Muscle layer of colon (tissue), 2 donors: ENCODE measurements around the gene NPAS2.

ENCODE experiments used
- H3K27ac ChIP-seq: one replicate; pipeline ENCODE4 v1.7.0; 2013; ENCODE audit warnings: low read depth, mild to moderate bottlenecking, low read length, moderate library complexity
- H3K27me3 ChIP-seq, 2 donors: one replicate each; pipeline ENCODE4 v1.7.0; 2013; ENCODE audit warnings: low read length in 2 of 2, mild to moderate bottlenecking in 2 of 2; ENCODE audit not compliant: insufficient read depth in 2 of 2, control insufficient read depth in 1 of 2
- H3K36me3 ChIP-seq: one replicate; pipeline ENCODE4 v1.7.0; 2013; ENCODE audit warnings: mild to moderate bottlenecking, low read length; ENCODE audit not compliant: insufficient read depth
- H3K4me1 ChIP-seq: one replicate; pipeline ENCODE4 v1.7.0; 2013; ENCODE audit warnings: mild to moderate bottlenecking, low read length; ENCODE audit not compliant: insufficient read depth
- H3K4me3 ChIP-seq, 2 donors: one replicate each; pipeline ENCODE4 v1.7.0; 2013; ENCODE audit warnings: low read length in 2 of 2, low read depth in 1 of 2, mild to moderate bottlenecking in 1 of 2, moderate library complexity in 1 of 2
- H3K9ac ChIP-seq: one replicate; pipeline ENCODE4 v1.7.0; 2013; ENCODE audit warnings: low read length
- H3K9me3 ChIP-seq: one replicate; pipeline ENCODE4 v1.7.0; 2013; ENCODE audit warnings: mild to moderate bottlenecking, low read length
- donor health status: abdominal sarcoma.
- donor health status: Adenocarcinoma of cecum.

The NPAS2 gene

GRCh38 chr2:100983201-100983600, 163.3 kb downstream of the NPAS2 start:
- H3K36me3 ChIP-seq = peaks cover 8% of the 10 kb centered on the region
- H3K27ac ChIP-seq = no peak overlapping the region
- H3K9ac ChIP-seq = no peak overlapping the region
- H3K4me3 ChIP-seq = no peak overlapping the region
- no peaks in the 10 kb centered on the region for H3K9me3 ChIP-seq
- no peaks in the 10 kb centered on the region for H3K4me1 ChIP-seq
- no peaks in the 10 kb centered on the region for H3K27me3 ChIP-seq

- no peaks in the 10 kb centered on the region for H3K9me3 ChIP-seq
- no peaks in the 10 kb centered on the region for H3K4me1 ChIP-seq
- H3K9ac ChIP-seq = no peak overlapping the region
- H3K4me3 ChIP-seq = no peak overlapping the region
- H3K27me3 ChIP-seq = no peaks in the 10 kb centered on the region
- no peak overlapping the region for H3K27ac ChIP-seq
- H3K36me3 ChIP-seq = peaks cover 10% of the 10 kb centered on the region
These were observed 163.9 kb downstream of the NPAS2 start for GRCh38 chr2:100983684-100984310.

GRCh38 chr2:100984892-100985307, 165.0 kb downstream of the NPAS2 start:
- H3K9me3 ChIP-seq = no peaks in the 10 kb centered on the region
- H3K4me1 ChIP-seq = no peaks in the 10 kb centered on the region
- no peak overlapping the region for H3K9ac ChIP-seq
- H3K27ac ChIP-seq = no peak overlapping the region
- no peak overlapping the region for H3K4me3 ChIP-seq
- H3K27me3 ChIP-seq = no peaks in the 10 kb centered on the region
- peaks cover 10% of the 10 kb centered on the region for H3K36me3 ChIP-seq

GRCh38 chr2:100986157-100986556, 166.2 kb downstream of the NPAS2 start:
- Histone ChIP-seq H3K4me3 (no peak overlapping the region), H3K9me3 (no peaks in the 10 kb centered on the region), H3K4me1 (no peaks in the 10 kb centered on the region), H3K9ac (no peak overlapping the region), H3K27me3 (no peaks in the 10 kb centered on the region), H3K27ac (no peak overlapping the region), H3K36me3 (peaks cover 10% of the 10 kb centered on the region)

GRCh38 chr2:100987536-100987935, 167.6 kb downstream of the NPAS2 start:
- no peaks in the 10 kb centered on the region for H3K9me3 ChIP-seq
- no peaks in the 10 kb centered on the region for H3K4me1 ChIP-seq
- H3K27ac ChIP-seq = no peak overlapping the region
- no peaks in the 10 kb centered on the region for H3K27me3 ChIP-seq
- no peak overlapping the region for H3K9ac ChIP-seq
- H3K36me3 ChIP-seq = peaks cover 9% of the 10 kb centered on the region
- no peak overlapping the region for H3K4me3 ChIP-seq

GRCh38 chr2:100987974-100988373, 168.0 kb downstream of the NPAS2 start:
- Histone ChIP-seq H3K4me3 (no peak overlapping the region), H3K27ac (no peak overlapping the region), H3K4me1 (no peaks in the 10 kb centered on the region), H3K27me3 (no peaks in the 10 kb centered on the region), H3K9me3 (no peaks in the 10 kb centered on the region), H3K36me3 (peaks cover 7% of the 10 kb centered on the region), H3K9ac (no peak overlapping the region)

- Histone ChIP-seq H3K4me1 (no peaks in the 10 kb centered on the region), H3K27me3 (no peaks in the 10 kb centered on the region), H3K36me3 (peaks cover 7% of the 10 kb centered on the region), H3K9me3 (no peaks in the 10 kb centered on the region), H3K27ac (no peak overlapping the region), H3K9ac (no peak overlapping the region), H3K4me3 (no peak overlapping the region)
These were observed 168.9 kb downstream of the NPAS2 start for GRCh38 chr2:100988630-100989417.

GRCh38 chr2:100989666-100990065, 169.7 kb downstream of the NPAS2 start:
- H3K9ac ChIP-seq = no peak overlapping the region
- no peak overlapping the region for H3K27ac ChIP-seq
- no peak overlapping the region for H3K4me3 ChIP-seq
- H3K36me3 ChIP-seq = peaks cover 13% of the 10 kb centered on the region
- H3K27me3 ChIP-seq = no peaks in the 10 kb centered on the region
- H3K4me1 ChIP-seq = no peaks in the 10 kb centered on the region
- H3K9me3 ChIP-seq = no peaks in the 10 kb centered on the region

GRCh38 chr2:100990166-100990565, 170.2 kb downstream of the NPAS2 start:
- no peaks in the 10 kb centered on the region for H3K27me3 ChIP-seq
- H3K9me3 ChIP-seq = no peaks in the 10 kb centered on the region
- no peak overlapping the region for H3K4me3 ChIP-seq
- no peak overlapping the region for H3K27ac ChIP-seq
- peaks cover 13% of the 10 kb centered on the region for H3K36me3 ChIP-seq
- no peak overlapping the region for H3K9ac ChIP-seq
- no peaks in the 10 kb centered on the region for H3K4me1 ChIP-seq

GRCh38 chr2:100990650-100991403, 170.9 kb downstream of the NPAS2 start:
- no peak overlapping the region for H3K27ac ChIP-seq
- no peaks in the 10 kb centered on the region for H3K4me1 ChIP-seq
- no peaks in the 10 kb centered on the region for H3K27me3 ChIP-seq
- no peaks in the 10 kb centered on the region for H3K9me3 ChIP-seq
- no peak overlapping the region for H3K9ac ChIP-seq
- no peak overlapping the region for H3K4me3 ChIP-seq
- H3K36me3 ChIP-seq = peaks cover 13% of the 10 kb centered on the region

- H3K36me3 ChIP-seq = peaks cover 13% of the 10 kb centered on the region
These were observed 171.4 kb downstream of the NPAS2 start for GRCh38 chr2:100991404-100991773.

More at GRCh38 chr2:100991404-100991773, 171.4 kb downstream of the NPAS2 start:
- Histone ChIP-seq H3K9ac (no peak overlapping the region), H3K27ac (no peak overlapping the region), H3K27me3 (no peaks in the 10 kb centered on the region), H3K9me3 (no peaks in the 10 kb centered on the region), H3K4me1 (no peaks in the 10 kb centered on the region), H3K4me3 (no peak overlapping the region)
